Amygdala (tissue), 56 donors: ENCODE data around the gene GID8.

Experiments used
- DNase-seq, 56 donors: peaks; one replicate each; lab custom pipeline; 2025; lab: John Stamatoyannopoulos, UW

Gene GID8

GRCh38 chr20:62901891-62902290 is 36.1 kb upstream of the GID8 start:
- DNase-seq: no peak

GRCh38 chr20:62902926-62903615 is 34.9 kb upstream of the GID8 start:
- DNase-seq: no peak

GRCh38 chr20:62905536-62906117 is 32.3 kb upstream of the GID8 start:
- no peak for DNase-seq

GRCh38 chr20:62906209-62906608 is 31.7 kb upstream of the GID8 start:
- DNase-seq: peak in 7 of 56 donors; percentile 5 to 52 (median 25)

- no peak for DNase-seq
Measured at GRCh38 chr20:62906647-62907375, 31.1 kb upstream of the GID8 start.

GRCh38 chr20:62907384-62908317 is 30.3 kb upstream of the GID8 start:
- no peak for DNase-seq

GRCh38 chr20:62908971-62909791 is 28.8 kb upstream of the GID8 start:
- no peak for DNase-seq

- DNase-seq: no peak
Measured at GRCh38 chr20:62910217-62910766, 27.7 kb upstream of the GID8 start.

- no peak for DNase-seq
Measured at GRCh38 chr20:62910777-62911497, 27.0 kb upstream of the GID8 start.

- no peak for DNase-seq
Measured at GRCh38 chr20:62911701-62912280, 26.2 kb upstream of the GID8 start.

GRCh38 chr20:62913043-62913630 is 24.8 kb upstream of the GID8 start:
- DNase-seq: no peak

- DNase-seq: no peak
Measured at GRCh38 chr20:62914436-62914835, 23.5 kb upstream of the GID8 start.

GRCh38 chr20:62914970-62915457 is 22.9 kb upstream of the GID8 start:
- DNase-seq: peak in 14 of 56 donors; percentile 7 to 55 (median 34)

- DNase-seq: no peak
Measured at GRCh38 chr20:62916703-62917476, 21.1 kb upstream of the GID8 start.

GRCh38 chr20:62917720-62918119 is 20.2 kb upstream of the GID8 start:
- no peak for DNase-seq

GRCh38 chr20:62918147-62918546 is 19.8 kb upstream of the GID8 start:
- DNase-seq: no peak

GRCh38 chr20:62918831-62919230 is 19.1 kb upstream of the GID8 start:
- DNase-seq: no peak
